ENCODE data around the gene TCP11X1.
"Not testable (repeated sequence)": the region's sequence is repeated elsewhere in the genome, so short reads cannot be mapped to it uniquely, and the experiment has no call there.

The TCP11X1 gene

DNA sequence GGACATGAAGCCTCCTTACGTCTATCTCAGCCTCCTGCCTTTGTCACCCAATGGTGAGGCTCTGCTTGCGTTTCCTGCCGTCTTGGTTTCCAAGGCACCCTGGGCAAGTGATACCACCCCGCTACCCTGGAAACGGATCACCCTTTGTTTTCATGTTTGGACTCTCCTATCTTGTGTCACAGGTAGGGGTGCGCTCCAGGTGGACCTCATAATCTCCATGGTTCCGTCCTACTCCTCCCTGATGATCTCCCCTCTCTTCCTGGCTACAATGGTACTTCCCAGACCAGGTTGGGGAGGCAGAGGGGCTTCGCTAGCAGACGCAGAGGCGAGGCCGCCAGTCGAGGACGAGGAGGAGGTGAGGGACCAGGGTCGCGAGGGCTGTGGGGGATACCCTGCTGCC lies at the start of gene TCP11X1:
Gene TCP11X1, plus strand, starts transcription at position 316 of the 400 bp plus-strand sequence.
- H3K36me3 ChIP-seq (ENCODE audit: control insufficient read depth in 1 of 2, insufficient read depth in 2 of 2, low read length in 2 of 2); H3K27me3 ChIP-seq (ENCODE audit: low read depth, low read length); H3K4me3 ChIP-seq (ENCODE audit: low read depth in 1 of 2, low read length in 2 of 2); H3K4me1 ChIP-seq (ENCODE audit: control insufficient read depth in 1 of 2, insufficient read depth in 2 of 2, low read length in 2 of 2); H3K27ac ChIP-seq (ENCODE audit: low read length); H3K9me3 ChIP-seq (ENCODE audit: control insufficient read depth in 1 of 2, low read length in 2 of 2): not testable (repeated sequence)

DNA sequence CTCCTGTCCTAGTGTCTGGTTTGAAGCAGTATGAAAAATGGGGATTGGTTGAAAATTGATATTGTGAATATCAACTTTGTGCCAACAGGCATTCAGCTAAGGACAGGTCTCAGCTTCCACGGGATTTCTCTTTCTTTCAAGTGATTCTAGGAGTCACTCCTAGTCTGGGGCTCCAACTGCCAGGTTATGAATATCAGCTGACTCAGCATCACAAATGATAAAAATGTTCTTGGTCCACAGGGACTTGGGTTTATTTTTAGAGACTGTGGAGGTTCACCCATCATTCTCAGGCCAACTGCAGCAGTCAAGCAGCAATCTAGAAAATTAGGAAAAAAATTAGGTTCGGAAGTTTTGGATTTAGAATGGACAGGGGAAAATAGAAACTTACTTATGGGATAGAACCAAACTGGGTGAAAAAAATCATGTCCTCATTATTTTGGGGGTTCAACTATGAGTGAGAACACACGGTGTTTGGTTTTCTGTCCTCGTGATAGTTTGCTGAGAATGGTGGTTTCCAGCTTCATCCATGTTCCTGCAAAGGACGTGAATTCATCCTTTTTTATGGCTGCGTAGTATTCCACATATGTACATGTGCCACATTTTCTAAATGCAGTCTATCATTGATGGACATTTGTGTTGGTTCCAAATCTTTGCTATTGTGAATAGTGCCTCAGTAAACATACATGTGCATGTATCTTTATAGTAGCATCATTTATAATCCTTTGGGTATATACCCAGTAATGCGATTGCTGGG lies 29.0 kb upstream of the TCP11X1 start:
- Histone ChIP-seq H3K9me3 (ENCODE audit: control insufficient read depth in 1 of 2, low read length in 2 of 2) (no peaks in the 10 kb centered on the region), H3K4me3 (ENCODE audit: low read depth in 1 of 2, low read length in 2 of 2) (no peak overlapping the region), H3K27ac (ENCODE audit: low read length) (no peak overlapping the region), H3K36me3 (ENCODE audit: control insufficient read depth in 1 of 2, insufficient read depth in 2 of 2, low read length in 2 of 2) (no peaks in the 10 kb centered on the region), H3K4me1 (ENCODE audit: control insufficient read depth in 1 of 2, insufficient read depth in 2 of 2, low read length in 2 of 2) (no peaks in the 10 kb centered on the region), H3K27me3 (ENCODE audit: low read depth, low read length) (no peaks in the 10 kb centered on the region)

DNA sequence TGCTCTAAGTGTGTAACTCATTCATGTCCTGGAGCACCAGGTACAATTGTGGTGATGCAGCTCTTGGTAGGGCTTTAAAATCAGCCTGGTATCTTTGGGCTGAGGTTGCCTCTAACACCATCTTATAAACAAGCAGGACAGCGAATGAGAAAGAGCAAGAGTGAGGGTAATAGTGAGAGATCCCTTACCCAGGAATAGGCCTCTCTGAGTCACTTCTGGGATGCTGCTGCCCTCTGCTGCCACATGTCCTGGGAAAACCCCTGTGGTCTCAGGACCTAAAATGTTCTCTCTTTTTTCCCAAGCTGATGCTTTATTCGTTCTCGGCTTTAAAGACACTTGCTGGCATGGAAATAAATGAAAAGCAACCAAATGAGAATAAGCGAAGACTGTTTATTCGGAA lies 7.2 kb upstream of the TCP11X1 start:
- not testable (repeated sequence) for H3K4me1 ChIP-seq (ENCODE audit: control insufficient read depth in 1 of 2, insufficient read depth in 2 of 2, low read length in 2 of 2); H3K36me3 ChIP-seq (ENCODE audit: control insufficient read depth in 1 of 2, insufficient read depth in 2 of 2, low read length in 2 of 2); H3K27ac ChIP-seq (ENCODE audit: low read length); H3K27me3 ChIP-seq (ENCODE audit: low read depth, low read length); H3K9me3 ChIP-seq (ENCODE audit: control insufficient read depth in 1 of 2, low read length in 2 of 2); H3K4me3 ChIP-seq (ENCODE audit: low read depth in 1 of 2, low read length in 2 of 2)

DNA sequence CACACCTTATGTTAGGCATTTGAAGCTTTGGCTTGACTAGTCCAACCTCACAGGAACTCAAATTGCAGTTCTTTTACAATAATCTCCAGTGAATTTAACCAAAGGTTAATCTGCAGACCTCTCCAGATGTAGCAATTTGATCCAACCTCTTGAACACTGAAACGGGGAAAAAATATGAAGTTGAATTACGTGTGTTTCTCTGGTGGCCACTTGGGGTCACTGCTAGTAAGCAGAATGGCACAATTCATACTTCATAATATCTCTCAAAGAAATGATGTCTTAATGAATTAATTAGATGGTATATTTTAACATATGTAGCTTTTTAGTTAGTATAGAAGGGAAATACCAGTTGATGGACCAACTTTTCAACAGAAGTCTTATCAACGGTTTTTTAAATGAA lies 1.4 kb downstream of the TCP11X1 start:
- not testable (repeated sequence) for H3K4me1 ChIP-seq (ENCODE audit: control insufficient read depth in 1 of 2, insufficient read depth in 2 of 2, low read length in 2 of 2); H3K36me3 ChIP-seq (ENCODE audit: control insufficient read depth in 1 of 2, insufficient read depth in 2 of 2, low read length in 2 of 2); H3K9me3 ChIP-seq (ENCODE audit: control insufficient read depth in 1 of 2, low read length in 2 of 2); H3K27me3 ChIP-seq (ENCODE audit: low read depth, low read length); H3K4me3 ChIP-seq (ENCODE audit: low read depth in 1 of 2, low read length in 2 of 2); H3K27ac ChIP-seq (ENCODE audit: low read length)

DNA sequence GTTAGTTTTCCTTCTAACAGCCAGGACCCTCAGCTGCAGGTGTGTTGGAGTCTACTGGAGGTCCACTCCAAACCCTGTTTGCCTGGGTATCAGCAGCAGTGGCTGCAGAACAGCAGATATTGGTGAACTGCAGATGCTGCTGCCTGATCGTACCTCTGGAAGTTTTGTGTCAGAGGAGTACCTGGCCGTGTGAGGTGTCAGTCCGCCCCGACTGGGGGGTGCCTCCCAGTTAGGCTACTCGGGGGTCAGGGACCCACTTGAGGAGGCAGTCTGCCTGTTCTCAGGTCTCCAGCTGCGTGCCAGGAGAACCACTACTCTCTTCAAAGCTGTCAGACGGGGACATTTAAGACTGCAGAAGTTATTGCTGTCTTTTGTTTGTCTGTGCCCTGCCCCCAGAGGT lies 20.6 kb downstream of the TCP11X1 start:
- not testable (repeated sequence) for H3K27ac ChIP-seq (ENCODE audit: low read length); H3K4me3 ChIP-seq (ENCODE audit: low read depth in 1 of 2, low read length in 2 of 2); H3K27me3 ChIP-seq (ENCODE audit: low read depth, low read length); H3K36me3 ChIP-seq (ENCODE audit: control insufficient read depth in 1 of 2, insufficient read depth in 2 of 2, low read length in 2 of 2); H3K4me1 ChIP-seq (ENCODE audit: control insufficient read depth in 1 of 2, insufficient read depth in 2 of 2, low read length in 2 of 2); H3K9me3 ChIP-seq (ENCODE audit: control insufficient read depth in 1 of 2, low read length in 2 of 2)

DNA sequence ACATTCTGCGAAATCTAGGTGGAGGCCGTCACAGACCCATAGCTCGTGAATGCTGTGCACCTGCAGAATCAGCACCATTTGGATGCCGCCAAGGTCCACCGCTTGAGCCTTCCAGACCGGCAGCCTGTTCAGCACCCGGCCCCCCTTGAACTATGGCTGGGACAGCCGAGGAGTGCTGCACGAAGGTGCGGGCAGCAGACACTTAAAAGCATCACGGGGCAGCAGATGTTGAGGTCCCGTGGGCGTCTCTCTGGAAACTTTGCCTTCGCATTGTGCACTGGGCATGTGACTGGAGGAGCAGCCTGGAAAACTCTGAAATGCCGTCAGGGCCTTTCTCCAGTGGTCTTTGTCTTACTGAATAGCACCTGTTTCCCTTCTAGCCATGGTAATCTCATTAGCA lies 25.2 kb downstream of the TCP11X1 start:
- H3K36me3 ChIP-seq (ENCODE audit: control insufficient read depth in 1 of 2, insufficient read depth in 2 of 2, low read length in 2 of 2); H3K4me3 ChIP-seq (ENCODE audit: low read depth in 1 of 2, low read length in 2 of 2); H3K27ac ChIP-seq (ENCODE audit: low read length); H3K9me3 ChIP-seq (ENCODE audit: control insufficient read depth in 1 of 2, low read length in 2 of 2); H3K4me1 ChIP-seq (ENCODE audit: control insufficient read depth in 1 of 2, insufficient read depth in 2 of 2, low read length in 2 of 2); H3K27me3 ChIP-seq (ENCODE audit: low read depth, low read length): not testable (repeated sequence)

DNA sequence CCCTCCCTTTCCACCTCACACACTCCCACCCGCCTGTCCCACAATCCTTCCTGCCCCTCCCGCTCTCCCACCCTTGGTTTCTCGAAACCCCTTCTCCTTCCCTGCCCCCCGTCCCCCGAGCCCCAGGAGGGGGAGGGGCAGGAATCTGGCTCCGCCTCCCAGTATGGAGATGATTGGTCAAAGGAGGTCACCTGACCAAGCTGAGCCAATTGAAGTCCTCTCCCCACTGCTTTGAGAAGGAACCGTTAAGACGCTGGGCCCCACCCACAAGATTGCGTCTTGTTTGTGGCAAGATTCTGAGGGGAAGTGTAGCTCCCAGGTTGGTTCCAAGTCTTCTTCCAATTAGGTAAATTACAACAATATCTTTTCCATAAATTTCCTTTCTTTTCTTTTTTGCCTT lies 31.8 kb downstream of the TCP11X1 start, which contains the start of gene NXF2:
Gene NXF2, plus strand, starts transcription at position 275 of the 400 bp plus-strand sequence. CDS start 59,912 bp downstream, outside the sequence.
- not testable (repeated sequence) for H3K36me3 ChIP-seq (ENCODE audit: control insufficient read depth in 1 of 2, insufficient read depth in 2 of 2, low read length in 2 of 2); H3K27me3 ChIP-seq (ENCODE audit: low read depth, low read length); H3K4me3 ChIP-seq (ENCODE audit: low read depth in 1 of 2, low read length in 2 of 2); H3K4me1 ChIP-seq (ENCODE audit: control insufficient read depth in 1 of 2, insufficient read depth in 2 of 2, low read length in 2 of 2); H3K9me3 ChIP-seq (ENCODE audit: control insufficient read depth in 1 of 2, low read length in 2 of 2); H3K27ac ChIP-seq (ENCODE audit: low read length)

DNA sequence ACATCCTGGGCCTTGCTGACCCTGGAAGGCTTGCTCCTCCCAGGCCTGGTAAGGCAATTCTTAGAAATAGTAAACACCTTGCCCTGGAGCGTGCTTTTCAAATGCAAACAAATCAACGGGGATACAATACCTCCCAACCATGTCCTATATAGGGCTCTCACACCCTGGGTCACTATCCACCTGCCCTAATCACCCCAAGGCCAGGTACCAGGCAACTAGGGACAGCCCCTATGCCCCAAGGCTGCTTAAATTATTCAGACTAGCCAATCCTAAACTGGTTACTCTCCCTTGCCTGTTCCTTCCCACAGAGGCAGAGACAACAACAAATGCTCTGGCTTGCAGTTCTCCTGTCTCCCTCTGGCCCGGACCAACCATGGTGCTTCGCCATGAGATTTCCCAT lies 57.1 kb downstream of the TCP11X1 start:
- not testable (repeated sequence) for H3K36me3 ChIP-seq (ENCODE audit: control insufficient read depth in 1 of 2, insufficient read depth in 2 of 2, low read length in 2 of 2); H3K4me3 ChIP-seq (ENCODE audit: low read depth in 1 of 2, low read length in 2 of 2); H3K27ac ChIP-seq (ENCODE audit: low read length); H3K4me1 ChIP-seq (ENCODE audit: control insufficient read depth in 1 of 2, insufficient read depth in 2 of 2, low read length in 2 of 2); H3K27me3 ChIP-seq (ENCODE audit: low read depth, low read length); H3K9me3 ChIP-seq (ENCODE audit: control insufficient read depth in 1 of 2, low read length in 2 of 2)

Data from muscle layer of duodenum (tissue), 2 donors.